Keratinocyte (primary cell): Measurements from ENCODE around the gene SNCAIP. TPM values are rescaled to one million over a fixed set of nuclear protein-coding genes. Genes with fewer than 3 reads are reported as not detected.

Source experiments
- DNase-seq: peaks from one replicate; pipeline ENCODE4 v3.0.0-alpha.2; 2011; ENCODE audit warnings: low read depth, missing footprints, low spot score
- FAIRE-seq: peaks from 2 replicates; lab custom pipeline; 2011; peaks lifted over from hg19 to GRCh38; lab: Jason Lieb, UNC
- H2AFZ ChIP-seq: 2 replicates; pipeline ENCODE4 v1.6.0; 2012; ENCODE audit warnings: low read length, control low read depth, inconsistent platforms; ENCODE audit not compliant: control insufficient read depth
- H3K27ac ChIP-seq: 2 replicates; pipeline ENCODE4 v1.5.1; 2011; ENCODE audit warnings: low read length; ENCODE audit not compliant: control insufficient read depth, insufficient read depth
- H3K27me3 ChIP-seq: 3 replicates; pipeline ENCODE4 v1.6.0; 2011; ENCODE audit warnings: low read length; ENCODE audit not compliant: control insufficient read depth, insufficient read depth; ENCODE audit errors: extremely low read depth
- H3K36me3 ChIP-seq, 2 experiments: 2 replicates in 1 of 2; 3 replicates in 1 of 2; pipeline ENCODE4 v1.5.1; 2011; ENCODE audit warnings: low read length in 2 of 2, mild to moderate bottlenecking in 1 of 2; ENCODE audit not compliant: control insufficient read depth in 2 of 2, insufficient read depth in 2 of 2; ENCODE audit errors: extremely low read depth in 1 of 2
- H3K4me1 ChIP-seq: 3 replicates; pipeline ENCODE4 v1.5.1; 2011; ENCODE audit warnings: low read length; ENCODE audit not compliant: control insufficient read depth, insufficient read depth; ENCODE audit errors: extremely low read depth
- H3K4me2 ChIP-seq: 3 replicates; pipeline ENCODE4 v1.6.0; 2011; ENCODE audit warnings: low read depth, low read length; ENCODE audit not compliant: control insufficient read depth, insufficient read depth; ENCODE audit errors: extremely low read depth
- H3K4me3 ChIP-seq, 3 experiments: fragments of 200-600 bp in 1 of 3; sonication (generic) in 1 of 3; 2 replicates in 2 of 3; 3 replicates in 1 of 3; pipeline ENCODE4 v1.5.1; 2011 to 2016; ENCODE audit warnings: low read length in 3 of 3, mild to moderate bottlenecking in 3 of 3, control low read depth in 2 of 3, inconsistent platforms in 1 of 3, low read depth in 1 of 3, mixed read lengths in 1 of 3, mixed run types in 1 of 3, moderate library complexity in 1 of 3; ENCODE audit not compliant: control insufficient read depth in 2 of 3, insufficient read depth in 2 of 3; ENCODE audit errors: extremely low read depth in 1 of 3
- H3K79me2 ChIP-seq: 2 replicates; pipeline ENCODE4 v1.6.0; 2012; ENCODE audit warnings: low read length; ENCODE audit not compliant: control insufficient read depth, insufficient read depth
- H3K9ac ChIP-seq: 3 replicates; pipeline ENCODE4 v1.6.0; 2011; ENCODE audit warnings: low read length; ENCODE audit not compliant: control insufficient read depth, insufficient read depth; ENCODE audit errors: extremely low read depth
- H3K9me1 ChIP-seq: 3 replicates; pipeline ENCODE4 v1.6.0; 2011; ENCODE audit warnings: low read length; ENCODE audit not compliant: control insufficient read depth, insufficient read depth; ENCODE audit errors: extremely low read depth
- H3K9me3 ChIP-seq: 2 replicates; pipeline ENCODE4 v1.5.1; 2012; ENCODE audit warnings: low read depth, low read length; ENCODE audit not compliant: control insufficient read depth
- H4K20me1 ChIP-seq: 3 replicates; pipeline ENCODE4 v1.6.0; 2011; ENCODE audit warnings: low read length; ENCODE audit not compliant: control insufficient read depth, insufficient read depth; ENCODE audit errors: extremely low read depth
- EZH2 ChIP-seq: IDR thresholded peaks from one replicate; pipeline ENCODE4 v1.6.1; 2012; ENCODE audit warnings: inconsistent platforms, mild to moderate bottlenecking, low read length, moderate library complexity
- dilution Hi-C: fragments of 300-500 bp; cut with MboI; formaldehyde crosslinking; loops from one replicate; pipeline ENCODE4 v1.7.0; 2020; ENCODE audit warnings: low sequenced_read_pairs; ENCODE audit not compliant: extremely low pct_ligation_motif_present
- polyA plus RNA-seq, 5 experiments: library from polyadenylated mRNA; depleted of rRNA in 3 of 5; stranded (reverse) in 3 of 5; stranded (forward) in 1 of 5; unstranded in 1 of 5; fragments of >200 nt; gene quantifications; 1 replicate in 1 of 5; 2 replicates in 3 of 5; 3 replicates in 1 of 5; pipeline versions ENCODE4 v1.2.1 to v1.2.3, GENCODE V29; 2011 to 2012; ENCODE audit warnings: missing spikeins in 2 of 5, low read depth in 1 of 5, low replicate concordance in 1 of 5
- TF ChIP-seq, protein P1 (sequence below), 3 experiments: IDR thresholded peaks in 1 of 3; conservative IDR thresholded peaks in 1 of 3; optimal IDR thresholded peaks in 1 of 3; 2 replicates in 2 of 3; 3 replicates in 1 of 3; pipeline versions ENCODE3 to v1.5.1; 2011; ENCODE audit warnings: low read length in 3 of 3, mild to moderate bottlenecking in 3 of 3, moderate library complexity in 2 of 3, control low read depth in 1 of 3, inconsistent platforms in 1 of 3; ENCODE audit not compliant: insufficient read depth in 2 of 3; ENCODE audit errors: extremely low read depth in 1 of 3

SNCAIP gene
- polyA plus RNA-seq, 1 donor (not counting 4 experiments of a cell fraction or from before 2014, with no cell fraction given), result not detected

DNA sequence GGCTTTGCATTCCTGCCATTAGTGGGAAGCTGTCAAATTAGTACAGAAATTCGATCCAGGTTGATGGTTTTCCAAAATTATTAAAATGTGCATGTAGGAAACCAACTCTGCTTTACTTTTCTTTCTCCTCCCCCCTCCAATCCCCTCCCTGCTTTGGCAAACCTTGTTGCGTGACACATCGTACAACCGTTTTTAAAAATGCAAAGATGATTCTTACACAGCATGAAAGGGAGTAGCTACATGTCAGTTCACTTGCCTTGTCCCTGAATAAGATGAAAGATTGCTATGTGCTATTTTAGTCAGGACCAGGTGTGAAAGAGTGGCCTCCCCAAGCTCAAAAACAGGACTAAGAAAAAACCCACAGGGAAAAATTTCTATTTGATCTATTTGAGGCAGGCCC is 11.7 kb downstream of the SNCAIP start:
- dilution Hi-C loops, result no loop called here
- H3K9me3 ChIP-seq, result no peaks in the 10 kb centered on the region
- no peak for DNase-seq
- FAIRE-seq, result no peak
- H3K4me1 ChIP-seq, result no peaks in the 10 kb centered on the region
- H2AFZ ChIP-seq, result no peak overlapping the region
- H3K27me3 ChIP-seq, result no peaks in the 10 kb centered on the region
- H3K4me3 ChIP-seq, result no peak overlapping the region
- TF ChIP-seq, protein P1, sequence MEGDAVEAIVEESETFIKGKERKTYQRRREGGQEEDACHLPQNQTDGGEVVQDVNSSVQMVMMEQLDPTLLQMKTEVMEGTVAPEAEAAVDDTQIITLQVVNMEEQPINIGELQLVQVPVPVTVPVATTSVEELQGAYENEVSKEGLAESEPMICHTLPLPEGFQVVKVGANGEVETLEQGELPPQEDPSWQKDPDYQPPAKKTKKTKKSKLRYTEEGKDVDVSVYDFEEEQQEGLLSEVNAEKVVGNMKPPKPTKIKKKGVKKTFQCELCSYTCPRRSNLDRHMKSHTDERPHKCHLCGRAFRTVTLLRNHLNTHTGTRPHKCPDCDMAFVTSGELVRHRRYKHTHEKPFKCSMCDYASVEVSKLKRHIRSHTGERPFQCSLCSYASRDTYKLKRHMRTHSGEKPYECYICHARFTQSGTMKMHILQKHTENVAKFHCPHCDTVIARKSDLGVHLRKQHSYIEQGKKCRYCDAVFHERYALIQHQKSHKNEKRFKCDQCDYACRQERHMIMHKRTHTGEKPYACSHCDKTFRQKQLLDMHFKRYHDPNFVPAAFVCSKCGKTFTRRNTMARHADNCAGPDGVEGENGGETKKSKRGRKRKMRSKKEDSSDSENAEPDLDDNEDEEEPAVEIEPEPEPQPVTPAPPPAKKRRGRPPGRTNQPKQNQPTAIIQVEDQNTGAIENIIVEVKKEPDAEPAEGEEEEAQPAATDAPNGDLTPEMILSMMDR (optimal IDR thresholded peaks at IDR 0.05 in 1 of 3, IDR thresholded peaks at IDR 0.05 in 1 of 3, conservative IDR thresholded peaks at IDR 0.05 in 1 of 3; ENCODE audit: extremely low read depth in 1 of 3, insufficient read depth in 2 of 3, low read length in 3 of 3), result no peak
- TF ChIP-seq EZH2, result no peak
- no peak overlapping the region for H3K4me2 ChIP-seq
- H3K9me1 ChIP-seq, result no peaks in the 10 kb centered on the region
- H3K36me3 ChIP-seq, result no peaks in the 10 kb centered on the region
- H4K20me1 ChIP-seq, result no peaks in the 10 kb centered on the region
- no peaks in the 10 kb centered on the region for H3K79me2 ChIP-seq
- H3K27ac ChIP-seq, result no peak overlapping the region
- H3K9ac ChIP-seq, result no peak overlapping the region

DNA sequence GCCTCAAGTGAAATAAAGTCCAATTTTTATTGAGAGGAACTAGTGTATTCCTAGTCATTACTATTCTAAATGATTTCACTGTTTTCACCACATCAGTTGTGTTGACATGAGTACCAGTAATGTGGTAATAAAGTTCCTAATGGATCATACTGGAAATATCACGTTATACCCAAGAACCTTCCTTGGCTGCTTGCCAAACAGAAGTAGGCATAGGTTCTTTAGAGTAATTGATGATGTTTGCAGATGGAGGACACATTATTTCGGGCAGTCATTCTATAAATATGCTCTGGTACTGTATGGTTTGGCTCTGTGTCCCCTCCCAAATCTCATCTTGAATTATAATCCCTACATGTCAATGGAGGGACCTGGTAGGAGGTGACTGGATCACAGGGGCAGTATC is 15.1 kb downstream of the SNCAIP start:
- Histone ChIP-seq H2AFZ (no peak overlapping the region), H3K9ac (no peak overlapping the region)
- DNase-seq, result no peak

More for the DNA sequence above, 15.1 kb downstream of the SNCAIP start:
- Histone ChIP-seq H3K27ac (no peak overlapping the region), H3K9me1 (no peaks in the 10 kb centered on the region), H3K4me2 (no peak overlapping the region), H4K20me1 (no peaks in the 10 kb centered on the region), H3K4me3 (no peak overlapping the region), H3K4me1 (no peaks in the 10 kb centered on the region), H3K36me3 (no peaks in the 10 kb centered on the region), H3K27me3 (no peaks in the 10 kb centered on the region), H3K9me3 (no peaks in the 10 kb centered on the region), H3K79me2 (no peaks in the 10 kb centered on the region)
- dilution Hi-C loops, result no loop called here
- TF ChIP-seq, protein P1 (optimal IDR thresholded peaks at IDR 0.05 in 1 of 3, IDR thresholded peaks at IDR 0.05 in 1 of 3, conservative IDR thresholded peaks at IDR 0.05 in 1 of 3; ENCODE audit: extremely low read depth in 1 of 3, insufficient read depth in 2 of 3, low read length in 3 of 3), result no peak
- TF ChIP-seq EZH2, result no peak
- no peak for FAIRE-seq
